GM12878 (cell line): Measurements from ENCODE around the gene KRTAP19-1.

ENCODE experiments used
- ATF3 ChIP-seq: IDR thresholded peaks from 2 replicates; pipeline ENCODE4 v1.6.1; 2011; ENCODE audit warnings: low read depth, mild to moderate bottlenecking, low read length, moderate library complexity, borderline replicate concordance; ENCODE audit errors: extremely low read depth
- CREM ChIP-seq: IDR thresholded peaks from 2 replicates; pipeline ENCODE4 v1.6.1; 2014; ENCODE audit warnings: antibody characterized with exemption, low read depth
- CTCF ChIP-seq, 3 experiments: IDR thresholded peaks in 2 of 3; conservative IDR thresholded peaks in 1 of 3; 2 replicates each; pipeline ENCODE4 v1.5.1; 2011; ENCODE audit warnings: low read depth in 3 of 3, low read length in 3 of 3, mild to moderate bottlenecking in 3 of 3, control low read depth in 2 of 3, moderate library complexity in 2 of 3, inconsistent platforms in 1 of 3, mixed read lengths in 1 of 3; ENCODE audit not compliant: control insufficient read depth in 2 of 3, insufficient read depth in 1 of 3; ENCODE audit errors: extremely low read depth in 1 of 3
- ETV6 ChIP-seq, 2 experiments: fragments of 450-650 bp in 1 of 2; IDR thresholded peaks in 1 of 2; conservative IDR thresholded peaks in 1 of 2; 2 replicates each; pipeline ENCODE4 v1.6.1; 2014; ENCODE audit warnings: antibody characterized with exemption in 1 of 2, borderline replicate concordance in 1 of 2, low read depth in 1 of 2, mild to moderate bottlenecking in 1 of 2, moderate library complexity in 1 of 2
- POLR2A ChIP-seq: IDR thresholded peaks from 2 replicates; pipeline ENCODE4 v1.6.1; 2011; ENCODE audit warnings: low read depth, mild to moderate bottlenecking, low read length
- SKIL ChIP-seq: fragments of 450-650 bp; IDR thresholded peaks from 2 replicates; pipeline ENCODE4 v1.6.1; 2017; ENCODE audit warnings: mild to moderate bottlenecking, low read depth, inconsistent platforms; ENCODE audit not compliant: poor library complexity, severe bottlenecking
- SREBF2 ChIP-seq: IDR thresholded peaks from 2 replicates; pipeline ENCODE4 v1.6.1; 2012; ENCODE audit warnings: mild to moderate bottlenecking, low read length
- ZBTB33 ChIP-seq: fragments of 450-650 bp; IDR thresholded peaks from 2 replicates; pipeline ENCODE4 v1.6.1; 2017; ENCODE audit warnings: mild to moderate bottlenecking

- TF ChIP-seq SKIL, result no peak
- TF ChIP-seq ETV6 (conservative IDR thresholded peaks at IDR 0.05 in 1 of 2, IDR thresholded peaks at IDR 0.05 in 1 of 2; ENCODE audit: borderline replicate concordance in 1 of 2, low read depth in 1 of 2), result no peak
- no peak for TF ChIP-seq CTCF (IDR thresholded peaks at IDR 0.05 in 2 of 3, conservative IDR thresholded peaks at IDR 0.05 in 1 of 3; ENCODE audit: control insufficient read depth in 2 of 3, extremely low read depth in 1 of 3, insufficient read depth in 1 of 3, low read depth in 3 of 3, low read length in 3 of 3)
- TF ChIP-seq SREBF2, result no peak
- TF ChIP-seq ATF3, result no peak
- TF ChIP-seq POLR2A, result no peak
- TF ChIP-seq ZBTB33, result no peak
- TF ChIP-seq CREM, result no peak
Observed at GRCh38 chr21:30515681-30516080, 35.5 kb upstream of the KRTAP19-1 start.
